GM21529 (cell line): Measurements from ENCODE around the gene DNASE2B.

Experiments
- ATAC-seq: cut with Tn5 transposase; IDR thresholded peaks from one replicate; pipeline ENCODE4 v1.9.1; 2021; ENCODE audit not compliant: unreplicated experiment

The DNASE2B gene

GRCh38 chr1:84450910-84451309, 52.6 kb downstream of the DNASE2B start:
- ATAC-seq = no peak

- no peak for ATAC-seq
Measured at GRCh38 chr1:84452436-84452835, 54.2 kb downstream of the DNASE2B start.

- ATAC-seq = no peak
Measured at GRCh38 chr1:84462118-84462517, 63.8 kb downstream of the DNASE2B start.
